B cell (primary cell): ENCODE results near the gene CPM.

Experiments used
- CTCF ChIP-seq: fragments of 200-600 bp; IDR thresholded peaks from one replicate; pipeline ENCODE4 v1.8.0; 2022; ENCODE audit warnings: antibody characterized with exemption, mild to moderate bottlenecking
- EZH2 ChIP-seq: IDR thresholded peaks from 2 replicates; pipeline ENCODE4 v1.6.1; 2012; ENCODE audit warnings: borderline replicate concordance, low read depth, mild to moderate bottlenecking, moderate library complexity, low read length; ENCODE audit not compliant: insufficient read depth, poor library complexity, severe bottlenecking

- no peak for TF ChIP-seq EZH2
- TF ChIP-seq CTCF, result no peak
These were observed 43.4 kb upstream of the CPM start for GRCh38 chr12:68976395-68976841.
